MM.1S (cell line): Measurements from ENCODE around the gene GSC2.

Source experiments
- CTCF ChIP-seq: fragments of 300-600 bp; sonication (generic); IDR thresholded peaks from 2 replicates; pipeline ENCODE4 v1.5.1; 2016; ENCODE audit warnings: antibody characterized with exemption, low read length, mixed read lengths
- EZH2 ChIP-seq: fragments of 300-600 bp; sonication (generic); optimal IDR thresholded peaks from 2 replicates; pipeline ENCODE3; 2017; ENCODE audit warnings: low read depth, mild to moderate bottlenecking, antibody characterized with exemption, low read length, mixed read lengths

GRCh38 chr22:19175602-19176174 is 25.6 kb upstream of the GSC2 start:
- no peak for TF ChIP-seq CTCF
- no peak for TF ChIP-seq EZH2
